Keratinocyte (primary cell): ENCODE data around the gene CKAP2L. TPM values are rescaled to one million over a fixed set of nuclear protein-coding genes. Genes with fewer than 3 reads are reported as not detected.

Source experiments
- DNase-seq: peaks from one replicate; pipeline ENCODE4 v3.0.0-alpha.2; 2011; ENCODE audit warnings: low read depth, missing footprints, low spot score
- FAIRE-seq: peaks from 2 replicates; lab custom pipeline; 2011; peaks lifted over from hg19 to GRCh38; lab: Jason Lieb, UNC
- H2AFZ ChIP-seq: 2 replicates; pipeline ENCODE4 v1.6.0; 2012; ENCODE audit warnings: low read length, control low read depth, inconsistent platforms; ENCODE audit not compliant: control insufficient read depth
- H3K27ac ChIP-seq: 2 replicates; pipeline ENCODE4 v1.5.1; 2011; ENCODE audit warnings: low read length; ENCODE audit not compliant: control insufficient read depth, insufficient read depth
- H3K27me3 ChIP-seq: 3 replicates; pipeline ENCODE4 v1.6.0; 2011; ENCODE audit warnings: low read length; ENCODE audit not compliant: control insufficient read depth, insufficient read depth; ENCODE audit errors: extremely low read depth
- H3K36me3 ChIP-seq, 2 experiments: 2 replicates in 1 of 2; 3 replicates in 1 of 2; pipeline ENCODE4 v1.5.1; 2011; ENCODE audit warnings: low read length in 2 of 2, mild to moderate bottlenecking in 1 of 2; ENCODE audit not compliant: control insufficient read depth in 2 of 2, insufficient read depth in 2 of 2; ENCODE audit errors: extremely low read depth in 1 of 2
- H3K4me1 ChIP-seq: 3 replicates; pipeline ENCODE4 v1.5.1; 2011; ENCODE audit warnings: low read length; ENCODE audit not compliant: control insufficient read depth, insufficient read depth; ENCODE audit errors: extremely low read depth
- H3K4me2 ChIP-seq: 3 replicates; pipeline ENCODE4 v1.6.0; 2011; ENCODE audit warnings: low read depth, low read length; ENCODE audit not compliant: control insufficient read depth, insufficient read depth; ENCODE audit errors: extremely low read depth
- H3K4me3 ChIP-seq, 3 experiments: fragments of 200-600 bp in 1 of 3; sonication (generic) in 1 of 3; 2 replicates in 2 of 3; 3 replicates in 1 of 3; pipeline ENCODE4 v1.5.1; 2011 to 2016; ENCODE audit warnings: low read length in 3 of 3, mild to moderate bottlenecking in 3 of 3, control low read depth in 2 of 3, inconsistent platforms in 1 of 3, low read depth in 1 of 3, mixed read lengths in 1 of 3, mixed run types in 1 of 3, moderate library complexity in 1 of 3; ENCODE audit not compliant: control insufficient read depth in 2 of 3, insufficient read depth in 2 of 3; ENCODE audit errors: extremely low read depth in 1 of 3
- H3K79me2 ChIP-seq: 2 replicates; pipeline ENCODE4 v1.6.0; 2012; ENCODE audit warnings: low read length; ENCODE audit not compliant: control insufficient read depth, insufficient read depth
- H3K9ac ChIP-seq: 3 replicates; pipeline ENCODE4 v1.6.0; 2011; ENCODE audit warnings: low read length; ENCODE audit not compliant: control insufficient read depth, insufficient read depth; ENCODE audit errors: extremely low read depth
- H3K9me1 ChIP-seq: 3 replicates; pipeline ENCODE4 v1.6.0; 2011; ENCODE audit warnings: low read length; ENCODE audit not compliant: control insufficient read depth, insufficient read depth; ENCODE audit errors: extremely low read depth
- H3K9me3 ChIP-seq: 2 replicates; pipeline ENCODE4 v1.5.1; 2012; ENCODE audit warnings: low read depth, low read length; ENCODE audit not compliant: control insufficient read depth
- H4K20me1 ChIP-seq: 3 replicates; pipeline ENCODE4 v1.6.0; 2011; ENCODE audit warnings: low read length; ENCODE audit not compliant: control insufficient read depth, insufficient read depth; ENCODE audit errors: extremely low read depth
- EZH2 ChIP-seq: IDR thresholded peaks from one replicate; pipeline ENCODE4 v1.6.1; 2012; ENCODE audit warnings: inconsistent platforms, mild to moderate bottlenecking, low read length, moderate library complexity
- dilution Hi-C: fragments of 300-500 bp; cut with MboI; formaldehyde crosslinking; loops from one replicate; pipeline ENCODE4 v1.7.0; 2020; ENCODE audit warnings: low sequenced_read_pairs; ENCODE audit not compliant: extremely low pct_ligation_motif_present
- polyA plus RNA-seq, 5 experiments: library from polyadenylated mRNA; depleted of rRNA in 3 of 5; stranded (reverse) in 3 of 5; stranded (forward) in 1 of 5; unstranded in 1 of 5; fragments of >200 nt; gene quantifications; 1 replicate in 1 of 5; 2 replicates in 3 of 5; 3 replicates in 1 of 5; pipeline versions ENCODE4 v1.2.1 to v1.2.3, GENCODE V29; 2011 to 2012; ENCODE audit warnings: missing spikeins in 2 of 5, low read depth in 1 of 5, low replicate concordance in 1 of 5
- TF ChIP-seq, protein P1 (sequence below), 3 experiments: IDR thresholded peaks in 1 of 3; conservative IDR thresholded peaks in 1 of 3; optimal IDR thresholded peaks in 1 of 3; 2 replicates in 2 of 3; 3 replicates in 1 of 3; pipeline versions ENCODE3 to v1.5.1; 2011; ENCODE audit warnings: low read length in 3 of 3, mild to moderate bottlenecking in 3 of 3, moderate library complexity in 2 of 3, control low read depth in 1 of 3, inconsistent platforms in 1 of 3; ENCODE audit not compliant: insufficient read depth in 2 of 3; ENCODE audit errors: extremely low read depth in 1 of 3

CKAP2L gene
- polyA plus RNA-seq, 1 donor (not counting 4 experiments of a cell fraction or from before 2014, with no cell fraction given), result 10.9 TPM

DNA sequence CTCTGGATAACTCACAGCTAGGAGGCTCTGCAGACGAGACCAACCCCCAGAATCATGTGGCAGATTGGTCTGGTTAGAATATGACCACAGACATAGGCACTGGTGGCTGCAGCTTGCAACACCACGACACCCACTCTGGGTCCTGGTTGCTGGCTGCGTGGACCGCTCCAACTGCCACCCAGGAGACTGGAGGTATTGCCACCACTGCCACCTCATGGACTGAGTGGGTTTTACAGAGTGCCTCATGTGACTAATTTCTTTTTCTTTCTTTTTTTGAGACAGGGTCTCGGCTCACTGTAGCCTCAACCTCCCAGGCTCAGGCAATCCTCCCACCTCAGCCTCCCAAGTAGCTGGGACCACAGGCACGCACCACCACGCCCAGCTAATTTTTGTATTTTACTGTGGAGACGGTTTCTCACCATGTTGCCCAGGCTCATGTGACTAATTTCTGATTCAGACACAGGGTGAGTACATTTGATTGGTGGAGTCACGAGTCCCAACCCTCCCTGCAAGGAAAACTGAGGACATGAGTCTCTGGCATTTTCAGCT lies 73.5 kb downstream of the CKAP2L start:
- no peaks in the 10 kb centered on the region for H3K9me3 ChIP-seq
- H3K36me3 ChIP-seq, result no peaks in the 10 kb centered on the region
- H3K4me2 ChIP-seq, result peak overlapping the region; percentile 22
- H3K4me3 ChIP-seq, result no peak overlapping the region
- no peaks in the 10 kb centered on the region for H3K27me3 ChIP-seq
- TF ChIP-seq, protein P1, sequence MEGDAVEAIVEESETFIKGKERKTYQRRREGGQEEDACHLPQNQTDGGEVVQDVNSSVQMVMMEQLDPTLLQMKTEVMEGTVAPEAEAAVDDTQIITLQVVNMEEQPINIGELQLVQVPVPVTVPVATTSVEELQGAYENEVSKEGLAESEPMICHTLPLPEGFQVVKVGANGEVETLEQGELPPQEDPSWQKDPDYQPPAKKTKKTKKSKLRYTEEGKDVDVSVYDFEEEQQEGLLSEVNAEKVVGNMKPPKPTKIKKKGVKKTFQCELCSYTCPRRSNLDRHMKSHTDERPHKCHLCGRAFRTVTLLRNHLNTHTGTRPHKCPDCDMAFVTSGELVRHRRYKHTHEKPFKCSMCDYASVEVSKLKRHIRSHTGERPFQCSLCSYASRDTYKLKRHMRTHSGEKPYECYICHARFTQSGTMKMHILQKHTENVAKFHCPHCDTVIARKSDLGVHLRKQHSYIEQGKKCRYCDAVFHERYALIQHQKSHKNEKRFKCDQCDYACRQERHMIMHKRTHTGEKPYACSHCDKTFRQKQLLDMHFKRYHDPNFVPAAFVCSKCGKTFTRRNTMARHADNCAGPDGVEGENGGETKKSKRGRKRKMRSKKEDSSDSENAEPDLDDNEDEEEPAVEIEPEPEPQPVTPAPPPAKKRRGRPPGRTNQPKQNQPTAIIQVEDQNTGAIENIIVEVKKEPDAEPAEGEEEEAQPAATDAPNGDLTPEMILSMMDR (optimal IDR thresholded peaks at IDR 0.05 in 1 of 3, IDR thresholded peaks at IDR 0.05 in 1 of 3, conservative IDR thresholded peaks at IDR 0.05 in 1 of 3; ENCODE audit: extremely low read depth in 1 of 3, insufficient read depth in 2 of 3, low read length in 3 of 3), result peak; percentile 45 to 48 (median 46)
- no peak for TF ChIP-seq EZH2
- peaks cover 32% of the 10 kb centered on the region for H3K4me1 ChIP-seq
- H2AFZ ChIP-seq, result peak overlapping the region; percentile 29
- peak overlapping the region; percentile 51 for H3K9ac ChIP-seq
- H3K79me2 ChIP-seq, result no peaks in the 10 kb centered on the region
- H3K9me1 ChIP-seq, result no peaks in the 10 kb centered on the region
- DNase-seq (no peak), FAIRE-seq (peak; percentile 41)
- H4K20me1 ChIP-seq, result no peaks in the 10 kb centered on the region
- dilution Hi-C loops, result no loop called here
- peak overlapping the region; percentile 95 for H3K27ac ChIP-seq

DNA sequence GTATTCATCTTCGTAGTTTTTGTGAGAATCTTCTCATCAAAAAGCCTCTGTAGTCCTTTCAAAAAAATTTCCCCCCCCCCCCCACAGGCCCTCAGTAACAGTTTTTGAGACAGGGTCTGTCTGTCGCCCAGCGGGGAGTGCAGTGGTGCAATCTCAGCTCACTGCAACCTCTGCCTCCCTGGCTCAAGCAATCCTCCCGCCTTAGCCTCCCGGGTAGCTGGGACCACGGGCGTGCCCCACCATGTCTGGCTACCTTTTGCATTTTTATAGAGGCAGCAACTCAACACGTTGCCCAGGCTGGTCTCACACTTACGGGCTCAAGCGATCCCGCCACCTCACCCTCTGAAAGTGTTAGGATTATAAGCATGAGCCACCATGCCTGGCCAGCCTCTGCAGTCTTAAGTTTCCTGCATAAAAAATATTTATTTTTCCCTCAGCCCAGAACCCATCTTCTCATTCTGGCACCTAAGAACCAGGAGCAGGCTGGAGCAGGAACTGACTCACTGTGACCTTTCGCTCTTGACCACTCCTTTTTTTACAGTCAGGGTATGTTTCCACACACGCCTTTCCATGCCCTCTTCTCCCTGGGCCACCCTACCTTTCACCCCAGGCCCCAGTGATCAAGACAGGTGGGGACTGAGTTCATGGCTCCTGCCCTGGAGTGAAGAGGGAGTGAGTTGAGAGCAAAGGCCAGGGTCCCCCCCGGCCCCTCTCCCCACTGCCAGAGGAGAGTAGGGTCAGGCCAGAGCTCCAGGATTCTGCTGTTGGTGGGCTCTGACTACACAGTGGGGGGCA lies 76.1 kb downstream of the CKAP2L start:
- Histone ChIP-seq H3K4me3 (no peak overlapping the region), H3K9me3 (no peaks in the 10 kb centered on the region), H4K20me1 (no peaks in the 10 kb centered on the region), H3K79me2 (no peaks in the 10 kb centered on the region), H3K9me1 (no peaks in the 10 kb centered on the region), H3K4me2 (no peak overlapping the region), H3K27ac (no peak overlapping the region), H3K27me3 (no peaks in the 10 kb centered on the region), H3K36me3 (no peaks in the 10 kb centered on the region), H3K9ac (no peak overlapping the region), H2AFZ (no peak overlapping the region), H3K4me1 (peaks cover 28% of the 10 kb centered on the region)
- DNase-seq (no peak), FAIRE-seq (no peak)
- dilution Hi-C loops, result no loop called here
- no peak for TF ChIP-seq EZH2
- TF ChIP-seq, protein P1 (optimal IDR thresholded peaks at IDR 0.05 in 1 of 3, IDR thresholded peaks at IDR 0.05 in 1 of 3, conservative IDR thresholded peaks at IDR 0.05 in 1 of 3; ENCODE audit: extremely low read depth in 1 of 3, insufficient read depth in 2 of 3, low read length in 3 of 3), result no peak
